ENCODE measurements around the gene UBC.

DNA sequence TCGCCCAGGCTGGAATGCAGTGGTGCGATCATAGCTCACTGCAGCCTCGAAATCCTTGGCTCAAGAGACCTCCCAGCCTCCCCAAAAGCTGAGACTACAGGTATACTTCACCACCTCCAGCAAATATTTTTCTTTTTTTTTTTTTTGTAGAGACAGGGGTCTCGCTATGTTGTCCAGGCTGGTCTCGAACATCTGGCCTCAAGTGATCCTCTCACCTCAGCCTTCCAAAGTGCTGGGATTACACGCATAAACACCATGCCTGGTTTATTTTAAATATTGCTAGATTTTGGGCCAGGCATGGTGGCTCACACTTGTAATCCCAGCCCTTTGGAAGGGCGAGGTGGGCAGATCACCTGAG, 26.7 kb upstream of the UBC start:
- TF ChIP-seq, protein P1, sequence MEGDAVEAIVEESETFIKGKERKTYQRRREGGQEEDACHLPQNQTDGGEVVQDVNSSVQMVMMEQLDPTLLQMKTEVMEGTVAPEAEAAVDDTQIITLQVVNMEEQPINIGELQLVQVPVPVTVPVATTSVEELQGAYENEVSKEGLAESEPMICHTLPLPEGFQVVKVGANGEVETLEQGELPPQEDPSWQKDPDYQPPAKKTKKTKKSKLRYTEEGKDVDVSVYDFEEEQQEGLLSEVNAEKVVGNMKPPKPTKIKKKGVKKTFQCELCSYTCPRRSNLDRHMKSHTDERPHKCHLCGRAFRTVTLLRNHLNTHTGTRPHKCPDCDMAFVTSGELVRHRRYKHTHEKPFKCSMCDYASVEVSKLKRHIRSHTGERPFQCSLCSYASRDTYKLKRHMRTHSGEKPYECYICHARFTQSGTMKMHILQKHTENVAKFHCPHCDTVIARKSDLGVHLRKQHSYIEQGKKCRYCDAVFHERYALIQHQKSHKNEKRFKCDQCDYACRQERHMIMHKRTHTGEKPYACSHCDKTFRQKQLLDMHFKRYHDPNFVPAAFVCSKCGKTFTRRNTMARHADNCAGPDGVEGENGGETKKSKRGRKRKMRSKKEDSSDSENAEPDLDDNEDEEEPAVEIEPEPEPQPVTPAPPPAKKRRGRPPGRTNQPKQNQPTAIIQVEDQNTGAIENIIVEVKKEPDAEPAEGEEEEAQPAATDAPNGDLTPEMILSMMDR (tag by site-specific recombination; IDR thresholded peaks at IDR 0.05): no peak
- TF ChIP-seq ZNF274 (IDR thresholded peaks at IDR 0.05; ENCODE audit: low read length) (no peak), ZNF274 (tag by site-specific recombination; IDR thresholded peaks at IDR 0.05; ENCODE audit: borderline replicate concordance) (no peak)

All from HEK293 (cell line).